Measurements from ENCODE around the gene STRN. TPM values are rescaled to one million over a fixed set of nuclear protein-coding genes. Genes with fewer than 3 reads are reported as not detected.
"Not testable (repeated sequence)": the region's sequence is repeated elsewhere in the genome, so short reads cannot be mapped to it uniquely, and the experiment has no call there.

STRN gene
- total RNA-seq, 4 donors from 2014 or later, result 23.6 to 30.6 (median 25.3) TPM

GRCh38 chr2:37000988-37001556 is 34.7 kb upstream of the STRN start:
- Histone ChIP-seq H3K27ac (peak overlapping the region in 2 of 4 donors; percentile 27 to 37), H3K9me3 (no peaks in the 10 kb centered on the region), H3K4me1 (peaks cover 0 to 16% (median 8%) of the 10 kb centered on the region in 4 donors), H3K4me3 (no peak overlapping the region), H3K36me3 (peaks cover 0 to 49% (median 24%) of the 10 kb centered on the region in 4 donors), H3K27me3 (no peaks in the 10 kb centered on the region)
- intact Hi-C loops (cut with DNase I; ENCODE audit: low total_unique reads) (no loop called here), in situ Hi-C loops (cut with MboI; ENCODE audit: low pct_ligation_motif_present in 1 of 4, low pct_unique_long_range_greater_than_20kb in 1 of 4, low sequenced_read_pairs in 3 of 4) (loop anchor here in 3 of 4 donors (10.0 to 25.0 kb wide), 2 partner anchors 214 to 216 kb away; no protein-coding TSS in a partner anchor)
- 51 to 59% methylated on average over 2 of the region's 2 CpGs for WGBS, 2 donors (ENCODE audit: low coverage in 1 of 2)
- TF ChIP-seq CTCF (IDR thresholded peaks at IDR 0.05), result no peak
- TF ChIP-seq POLR2A (IDR thresholded peaks at IDR 0.05), result no peak
- TF ChIP-seq POLR2AphosphoS5 (IDR thresholded peaks at IDR 0.05), result no peak
- TF ChIP-seq EP300 (IDR thresholded peaks at IDR 0.05; ENCODE audit: low read depth), result no peak
- DNase-seq, result no peak

GRCh38 chr2:37000318-37000717 is 34.0 kb upstream of the STRN start:
- intact Hi-C loops (cut with DNase I; ENCODE audit: low total_unique reads) (no loop called here), in situ Hi-C loops (cut with MboI; ENCODE audit: low pct_ligation_motif_present in 1 of 4, low pct_unique_long_range_greater_than_20kb in 1 of 4, low sequenced_read_pairs in 3 of 4) (loop anchor here in 3 of 4 donors (10.0 to 25.0 kb wide), 2 partner anchors 213 to 216 kb away; no protein-coding TSS in a partner anchor)
- no peak overlapping the region for H3K4me3 ChIP-seq
- no peaks in the 10 kb centered on the region for H3K27me3 ChIP-seq
- H3K27ac ChIP-seq, result peak overlapping the region in 2 of 4 donors; percentile 27 to 37
- TF ChIP-seq EP300 (IDR thresholded peaks at IDR 0.05; ENCODE audit: low read depth), result no peak
- TF ChIP-seq POLR2AphosphoS5 (IDR thresholded peaks at IDR 0.05), result no peak
- H3K4me1 ChIP-seq, result peaks cover 0 to 16% (median 7%) of the 10 kb centered on the region in 4 donors
- no peaks in the 10 kb centered on the region for H3K9me3 ChIP-seq
- 70 to 73% methylated on average over 4 to 6 of the region's 6 CpGs for WGBS, 2 donors (ENCODE audit: low coverage in 1 of 2)
- peaks cover 0 to 47% (median 20%) of the 10 kb centered on the region in 4 donors for H3K36me3 ChIP-seq
- no peak for DNase-seq

- not testable (repeated sequence) for H3K27ac ChIP-seq
- WGBS, 2 donors (ENCODE audit: low coverage in 1 of 2), result 99% methylated on average over 9 of the region's 9 CpGs; no CpG with 5 or more reads in 1 of the 2 donors
Observed at GRCh38 chr2:36999416-36999815, 33.1 kb upstream of the STRN start.

GRCh38 chr2:36993841-36994620 is 27.7 kb upstream of the STRN start:
- no peak for TF ChIP-seq POLR2A (IDR thresholded peaks at IDR 0.05)
- WGBS, 2 donors (ENCODE audit: low coverage in 1 of 2), result 83 to 86% methylated on average over 6 of the region's 6 CpGs
- Histone ChIP-seq H3K36me3 (peaks cover 0 to 40% (median 2%) of the 10 kb centered on the region in 4 donors), H3K27ac (no peak overlapping the region), H3K27me3 (no peaks in the 10 kb centered on the region), H3K9me3 (no peaks in the 10 kb centered on the region), H3K4me1 (no peaks in the 10 kb centered on the region), H3K4me3 (no peak overlapping the region)
- in situ Hi-C loops (cut with MboI; ENCODE audit: low pct_ligation_motif_present in 1 of 4, low pct_unique_long_range_greater_than_20kb in 1 of 4, low sequenced_read_pairs in 3 of 4) (no loop called here), intact Hi-C loops (cut with DNase I; ENCODE audit: low total_unique reads) (no loop called here)
- DNase-seq, result no peak

More at GRCh38 chr2:36999416-36999815, 33.1 kb upstream of the STRN start:
- in situ Hi-C loops (cut with MboI; ENCODE audit: low pct_ligation_motif_present in 1 of 4, low pct_unique_long_range_greater_than_20kb in 1 of 4, low sequenced_read_pairs in 3 of 4); H3K27me3 ChIP-seq; H3K4me3 ChIP-seq; intact Hi-C loops (cut with DNase I; ENCODE audit: low total_unique reads); DNase-seq; H3K9me3 ChIP-seq: not testable (repeated sequence)
- H3K4me1 ChIP-seq, result peaks cover 0 to 16% (median 5%) of the 10 kb centered on the region in 4 donors
- peaks cover 0 to 47% (median 18%) of the 10 kb centered on the region in 4 donors for H3K36me3 ChIP-seq

DNA sequence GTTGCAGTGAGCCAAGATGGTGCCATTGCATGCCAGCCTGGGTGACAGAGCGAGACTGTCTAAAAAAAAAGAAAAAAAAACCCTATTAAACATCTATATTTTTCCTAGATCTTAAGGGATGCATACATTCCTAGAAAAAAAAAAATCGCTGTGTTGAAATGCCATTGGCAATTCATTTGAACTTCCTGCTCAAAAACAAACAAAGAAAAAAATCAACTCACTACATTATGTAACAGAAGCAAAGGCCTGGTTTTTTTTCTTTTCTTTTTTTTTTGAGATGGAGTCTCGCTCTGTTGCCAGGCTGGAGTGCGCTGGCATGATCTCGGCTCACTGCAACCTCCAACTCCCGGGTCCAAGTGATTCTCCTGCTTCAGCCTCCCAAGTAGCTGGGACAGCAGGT is 21.7 kb upstream of the STRN start:
- intact Hi-C loops (cut with DNase I; ENCODE audit: low total_unique reads), result no loop called here
- in situ Hi-C loops (cut with MboI; ENCODE audit: low pct_ligation_motif_present in 1 of 4, low pct_unique_long_range_greater_than_20kb in 1 of 4, low sequenced_read_pairs in 3 of 4), result no loop called here
- no peak overlapping the region for H3K4me3 ChIP-seq
- TF ChIP-seq POLR2AphosphoS5 (IDR thresholded peaks at IDR 0.05) (no peak), CTCF (IDR thresholded peaks at IDR 0.05) (no peak), POLR2A (IDR thresholded peaks at IDR 0.05) (no peak), EP300 (IDR thresholded peaks at IDR 0.05; ENCODE audit: low read depth) (no peak)
- 74 to 81% methylated on average over 6 of the region's 6 CpGs for WGBS, 2 donors (ENCODE audit: low coverage in 1 of 2)
- H3K27me3 ChIP-seq, result no peaks in the 10 kb centered on the region
- H3K4me1 ChIP-seq, result peaks cover 0 to 2% (median under 1%) of the 10 kb centered on the region in 4 donors
- H3K36me3 ChIP-seq, result peaks cover 0 to 10% (median 5%) of the 10 kb centered on the region in 4 donors
- DNase-seq, result no peak
- no peaks in the 10 kb centered on the region for H3K9me3 ChIP-seq
- no peak overlapping the region for H3K27ac ChIP-seq
